ENCODE data around the gene ANKRD45. TPM values are rescaled to one million over a fixed set of nuclear protein-coding genes. Genes with fewer than 3 reads are reported as not detected.

Gene ANKRD45
- total RNA-seq, 4 donors from 2014 or later: not detected

- ATAC-seq (no peak), DNase-seq (no peak)
- H3K27me3 ChIP-seq: peaks cover 3 to 9% (median 9%) of the 10 kb centered on the region in 3 donors
- in situ Hi-C loops (cut with MboI; ENCODE audit: low sequenced_read_pairs in 4 of 4): no loop called here
- no peaks in the 10 kb centered on the region for H3K4me1 ChIP-seq
- H3K9me3 ChIP-seq: no peaks in the 10 kb centered on the region
- no peaks in the 10 kb centered on the region for H3K36me3 ChIP-seq
- TF ChIP-seq POLR2A (IDR thresholded peaks at IDR 0.05) (no peak), CTCF (IDR thresholded peaks at IDR 0.05 in 4 of 5, conservative IDR thresholded peaks at IDR 0.05 in 1 of 5) (no peak)
- intact Hi-C loops (cut with DNase I; ENCODE audit: low total_unique reads): no loop called here
- no peak overlapping the region for H3K27ac ChIP-seq
- H3K4me3 ChIP-seq: no peak overlapping the region
Measured at GRCh38 chr1:173666646-173667045, 3.0 kb downstream of the ANKRD45 start.

DNA sequence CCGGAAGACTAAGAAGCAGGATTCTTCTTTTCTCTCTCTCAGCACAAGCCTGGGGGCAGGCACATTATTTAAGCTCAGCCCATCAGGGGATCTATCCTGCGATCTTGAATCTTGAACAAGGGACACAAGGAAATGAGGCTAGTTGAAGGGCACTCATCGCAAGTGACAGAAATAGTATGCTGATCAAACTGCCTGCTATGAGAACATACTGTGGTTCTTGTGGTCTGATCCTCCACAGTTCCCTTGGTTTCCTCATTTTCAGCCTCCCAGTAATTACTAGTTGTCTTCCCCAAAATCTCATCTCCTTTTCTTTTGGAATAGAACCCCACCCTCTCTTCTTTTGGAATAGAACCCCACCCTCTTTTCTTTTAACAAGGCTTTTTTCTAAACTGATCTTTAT is 6.5 kb downstream of the ANKRD45 start:
- in situ Hi-C loops (cut with MboI; ENCODE audit: low sequenced_read_pairs in 4 of 4) (no loop called here), intact Hi-C loops (cut with DNase I; ENCODE audit: low total_unique reads) (no loop called here)
- no peak for TF ChIP-seq POLR2A (IDR thresholded peaks at IDR 0.05)
- no peak overlapping the region for H3K27ac ChIP-seq
- H3K9me3 ChIP-seq: no peaks in the 10 kb centered on the region
- no peaks in the 10 kb centered on the region for H3K4me1 ChIP-seq
- ATAC-seq (no peak), DNase-seq (no peak)
- H3K4me3 ChIP-seq: no peak overlapping the region
- H3K36me3 ChIP-seq: no peaks in the 10 kb centered on the region
- H3K27me3 ChIP-seq: no peaks in the 10 kb centered on the region

GRCh38 chr1:173661763-173662162 is 7.9 kb downstream of the ANKRD45 start:
- intact Hi-C loops (cut with DNase I; ENCODE audit: low total_unique reads): no loop called here
- no peak overlapping the region for H3K4me3 ChIP-seq
- H3K4me1 ChIP-seq: no peaks in the 10 kb centered on the region
- H3K9me3 ChIP-seq: no peaks in the 10 kb centered on the region
- no peaks in the 10 kb centered on the region for H3K27me3 ChIP-seq
- ATAC-seq (no peak), DNase-seq (no peak)
- H3K36me3 ChIP-seq: no peaks in the 10 kb centered on the region
- TF ChIP-seq POLR2A (IDR thresholded peaks at IDR 0.05) (no peak), CTCF (IDR thresholded peaks at IDR 0.05 in 4 of 5, conservative IDR thresholded peaks at IDR 0.05 in 1 of 5) (no peak)
- no peak overlapping the region for H3K27ac ChIP-seq
- in situ Hi-C loops (cut with MboI; ENCODE audit: low sequenced_read_pairs in 4 of 4): no loop called here

GRCh38 chr1:173661271-173661670 is 8.4 kb downstream of the ANKRD45 start:
- H3K27ac ChIP-seq: no peak overlapping the region
- H3K9me3 ChIP-seq: no peaks in the 10 kb centered on the region
- ATAC-seq (no peak), DNase-seq (no peak)
- no peak overlapping the region for H3K4me3 ChIP-seq
- TF ChIP-seq CTCF (IDR thresholded peaks at IDR 0.05 in 4 of 5, conservative IDR thresholded peaks at IDR 0.05 in 1 of 5) (no peak), POLR2A (IDR thresholded peaks at IDR 0.05) (no peak)
- H3K36me3 ChIP-seq: no peaks in the 10 kb centered on the region
- in situ Hi-C loops (cut with MboI; ENCODE audit: low sequenced_read_pairs in 4 of 4): no loop called here
- intact Hi-C loops (cut with DNase I; ENCODE audit: low total_unique reads): no loop called here
- H3K4me1 ChIP-seq: no peaks in the 10 kb centered on the region
- H3K27me3 ChIP-seq: no peaks in the 10 kb centered on the region

DNA sequence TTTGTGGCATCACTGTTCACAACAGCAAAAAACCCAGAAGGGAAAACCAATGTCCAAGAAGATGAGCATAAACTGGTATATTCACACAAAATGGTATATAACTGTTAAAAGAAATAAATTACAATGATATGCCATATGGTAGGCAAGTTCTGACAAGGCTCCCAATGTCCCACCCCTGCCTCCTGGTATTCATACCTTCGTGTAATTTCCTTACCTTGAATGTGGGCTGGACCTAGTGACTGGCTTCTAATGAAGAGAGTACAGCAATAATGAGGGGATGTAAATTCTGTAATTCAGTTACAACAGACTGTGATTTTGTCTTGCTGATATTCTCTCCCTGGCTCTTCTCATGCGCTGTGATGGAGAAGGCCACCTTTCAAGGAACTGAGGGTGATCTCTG is 9.3 kb downstream of the ANKRD45 start:
- Histone ChIP-seq H3K4me1 (no peaks in the 10 kb centered on the region), H3K9me3 (no peaks in the 10 kb centered on the region), H3K36me3 (no peaks in the 10 kb centered on the region), H3K4me3 (no peak overlapping the region), H3K27ac (no peak overlapping the region), H3K27me3 (no peaks in the 10 kb centered on the region)
- in situ Hi-C loops (cut with MboI; ENCODE audit: low sequenced_read_pairs in 4 of 4): no loop called here
- no peak for ATAC-seq
- DNase-seq: no peak
- TF ChIP-seq POLR2A (IDR thresholded peaks at IDR 0.05): no peak
- no peak for TF ChIP-seq CTCF (IDR thresholded peaks at IDR 0.05 in 4 of 5, conservative IDR thresholded peaks at IDR 0.05 in 1 of 5)
- intact Hi-C loops (cut with DNase I; ENCODE audit: low total_unique reads): no loop called here

Data from gastrocnemius medialis (tissue), 4 donors.